ENCODE results near the gene NPC1L1.

NPC1L1 gene

GRCh38 chr7:44486693-44487092 is 54.4 kb downstream of the NPC1L1 start:
- Histone ChIP-seq H2BK12ac (ENCODE audit: low read length in 2 of 2) (no peak overlapping the region), H4K8ac (ENCODE audit: low read length) (no peak overlapping the region), H3K14ac (ENCODE audit: low read length in 2 of 2) (no peak overlapping the region), H2BK120ac (ENCODE audit: low read depth, low read length) (no peak overlapping the region), H3K4me3 (ENCODE audit: insufficient read depth in 1 of 2, low read depth in 1 of 2, low read length in 2 of 2) (no peak overlapping the region), H3K4me1 (ENCODE audit: control insufficient read depth, insufficient read depth, low read depth, low read length) (peaks cover 5% of the 10 kb centered on the region), H2BK5ac (ENCODE audit: low read depth, low read length, poor library complexity, severe bottlenecking) (no peak overlapping the region), H4K91ac (ENCODE audit: low read length) (no peak overlapping the region), H3K9ac (ENCODE audit: low read length) (peak overlapping the region; percentile 5), H3K79me1 (replicated peaks; ENCODE audit: low read length, poor library complexity, severe bottlenecking) (peaks cover 14% of the 10 kb centered on the region), H2AFZ (ENCODE audit: low read depth, low read length) (no peak overlapping the region), H3K4ac (ENCODE audit: low read depth in 1 of 2, low read length in 2 of 2) (no peak overlapping the region), H3K36me3 (ENCODE audit: control insufficient read depth in 1 of 2, insufficient read depth in 2 of 2, low read depth in 1 of 2, low read length in 2 of 2) (peaks cover 12 to 38% of the 10 kb centered on the region in 2 experiments), H3K27ac (ENCODE audit: low read length, poor library complexity, severe bottlenecking) (no peak overlapping the region), H2BK15ac (ENCODE audit: low read depth, poor library complexity, severe bottlenecking) (no peak overlapping the region), H3K23ac (ENCODE audit: low read length in 2 of 2) (no peak overlapping the region), H3K9me3 (ENCODE audit: control insufficient read depth, low read length) (peaks cover 20% of the 10 kb centered on the region), H2AK5ac (ENCODE audit: low read length, severe bottlenecking) (no peak overlapping the region), H3K27me3 (ENCODE audit: control insufficient read depth in 1 of 2, insufficient read depth in 1 of 2, low read length in 2 of 2) (no peaks in the 10 kb centered on the region), H3K4me2 (ENCODE audit: low read length, poor library complexity, severe bottlenecking) (no peak overlapping the region), H3K18ac (ENCODE audit: low read depth in 1 of 2, low read length in 2 of 2) (no peak overlapping the region)
- peak; percentile 72 for DNase-seq
- 100% methylated on average over 1 of the region's 1 CpG for WGBS

- H2AK5ac ChIP-seq (ENCODE audit: low read length, severe bottlenecking) = no peak overlapping the region
- peak overlapping the region; percentile 52 for H2BK120ac ChIP-seq (ENCODE audit: low read depth, low read length)
- H3K9me3 ChIP-seq (ENCODE audit: control insufficient read depth, low read length) = peaks cover 20% of the 10 kb centered on the region
- no peak overlapping the region for H3K27ac ChIP-seq (ENCODE audit: low read length, poor library complexity, severe bottlenecking)
- DNase-seq = no peak
- H3K9ac ChIP-seq (ENCODE audit: low read length) = peak overlapping the region; percentile 5
- peaks cover 16% of the 10 kb centered on the region for H3K79me1 ChIP-seq (replicated peaks; ENCODE audit: low read length, poor library complexity, severe bottlenecking)
- no peak overlapping the region for H3K23ac ChIP-seq (ENCODE audit: low read length in 2 of 2)
- H4K91ac ChIP-seq (ENCODE audit: low read length) = no peak overlapping the region
- H2BK12ac ChIP-seq (ENCODE audit: low read length in 2 of 2) = no peak overlapping the region
- H3K36me3 ChIP-seq (ENCODE audit: control insufficient read depth in 1 of 2, insufficient read depth in 2 of 2, low read depth in 1 of 2, low read length in 2 of 2) = peaks cover 15 to 45% of the 10 kb centered on the region in 2 experiments
- 94% methylated on average over 3 of the region's 4 CpGs for WGBS
- no peak overlapping the region for H4K8ac ChIP-seq (ENCODE audit: low read length)
- H3K27me3 ChIP-seq (ENCODE audit: control insufficient read depth in 1 of 2, insufficient read depth in 1 of 2, low read length in 2 of 2) = no peaks in the 10 kb centered on the region
- no peak overlapping the region for H3K4me3 ChIP-seq (ENCODE audit: insufficient read depth in 1 of 2, low read depth in 1 of 2, low read length in 2 of 2)
- H3K14ac ChIP-seq (ENCODE audit: low read length in 2 of 2) = no peak overlapping the region
- H2BK15ac ChIP-seq (ENCODE audit: low read depth, poor library complexity, severe bottlenecking) = no peak overlapping the region
- H3K4ac ChIP-seq (ENCODE audit: low read depth in 1 of 2, low read length in 2 of 2) = no peak overlapping the region
- no peak overlapping the region for H2AFZ ChIP-seq (ENCODE audit: low read depth, low read length)
- peaks cover 5% of the 10 kb centered on the region for H3K4me1 ChIP-seq (ENCODE audit: control insufficient read depth, insufficient read depth, low read depth, low read length)
- no peak overlapping the region for H3K4me2 ChIP-seq (ENCODE audit: low read length, poor library complexity, severe bottlenecking)
- H2BK5ac ChIP-seq (ENCODE audit: low read depth, low read length, poor library complexity, severe bottlenecking) = no peak overlapping the region
- no peak overlapping the region for H3K18ac ChIP-seq (ENCODE audit: low read depth in 1 of 2, low read length in 2 of 2)
These were observed 55.1 kb downstream of the NPC1L1 start for GRCh38 chr7:44486001-44486400.

- WGBS = 95% methylated on average over 5 of the region's 5 CpGs
These were observed 56.4 kb downstream of the NPC1L1 start for GRCh38 chr7:44484482-44485313.

GRCh38 chr7:44482502-44483485 is 58.3 kb downstream of the NPC1L1 start:
- no peak overlapping the region for H3K4me3 ChIP-seq (ENCODE audit: insufficient read depth in 1 of 2, low read depth in 1 of 2, low read length in 2 of 2)
- 100% methylated on average over 2 of the region's 2 CpGs for WGBS

More at GRCh38 chr7:44484482-44485313, 56.4 kb downstream of the NPC1L1 start:
- Histone ChIP-seq H4K91ac (ENCODE audit: low read length) (no peak overlapping the region), H3K14ac (ENCODE audit: low read length in 2 of 2) (no peak overlapping the region), H3K79me1 (replicated peaks; ENCODE audit: low read length, poor library complexity, severe bottlenecking) (peaks cover 21% of the 10 kb centered on the region), H3K18ac (ENCODE audit: low read depth in 1 of 2, low read length in 2 of 2) (no peak overlapping the region), H3K9ac (ENCODE audit: low read length) (no peak overlapping the region), H2BK12ac (ENCODE audit: low read length in 2 of 2) (no peak overlapping the region), H3K4me2 (ENCODE audit: low read length, poor library complexity, severe bottlenecking) (no peak overlapping the region), H3K27ac (ENCODE audit: low read length, poor library complexity, severe bottlenecking) (no peak overlapping the region), H2BK15ac (ENCODE audit: low read depth, poor library complexity, severe bottlenecking) (no peak overlapping the region), H2BK5ac (ENCODE audit: low read depth, low read length, poor library complexity, severe bottlenecking) (no peak overlapping the region), H3K4me1 (ENCODE audit: control insufficient read depth, insufficient read depth, low read depth, low read length) (peaks cover 6% of the 10 kb centered on the region), H3K23ac (ENCODE audit: low read length in 2 of 2) (no peak overlapping the region), H3K9me3 (ENCODE audit: control insufficient read depth, low read length) (peaks cover 20% of the 10 kb centered on the region), H2AFZ (ENCODE audit: low read depth, low read length) (no peak overlapping the region), H3K36me3 (ENCODE audit: control insufficient read depth in 1 of 2, insufficient read depth in 2 of 2, low read depth in 1 of 2, low read length in 2 of 2) (peaks cover 18 to 51% of the 10 kb centered on the region in 2 experiments), H3K4ac (ENCODE audit: low read depth in 1 of 2, low read length in 2 of 2) (no peak overlapping the region), H4K8ac (ENCODE audit: low read length) (no peak overlapping the region), H2AK5ac (ENCODE audit: low read length, severe bottlenecking) (no peak overlapping the region), H3K27me3 (ENCODE audit: control insufficient read depth in 1 of 2, insufficient read depth in 1 of 2, low read length in 2 of 2) (no peaks in the 10 kb centered on the region), H2BK120ac (ENCODE audit: low read depth, low read length) (no peak overlapping the region), H3K4me3 (ENCODE audit: insufficient read depth in 1 of 2, low read depth in 1 of 2, low read length in 2 of 2) (no peak overlapping the region)
- no peak for DNase-seq

More at GRCh38 chr7:44482502-44483485, 58.3 kb downstream of the NPC1L1 start:
- H3K9ac ChIP-seq (ENCODE audit: low read length) = no peak overlapping the region
- no peak overlapping the region for H3K4ac ChIP-seq (ENCODE audit: low read depth in 1 of 2, low read length in 2 of 2)
- no peak overlapping the region for H4K8ac ChIP-seq (ENCODE audit: low read length)
- H3K27me3 ChIP-seq (ENCODE audit: control insufficient read depth in 1 of 2, insufficient read depth in 1 of 2, low read length in 2 of 2) = no peaks in the 10 kb centered on the region
- no peak overlapping the region for H2BK12ac ChIP-seq (ENCODE audit: low read length in 2 of 2)
- H3K4me1 ChIP-seq (ENCODE audit: control insufficient read depth, insufficient read depth, low read depth, low read length) = peaks cover 6% of the 10 kb centered on the region
- no peak overlapping the region for H2AFZ ChIP-seq (ENCODE audit: low read depth, low read length)
- no peak overlapping the region for H3K14ac ChIP-seq (ENCODE audit: low read length in 2 of 2)
- H3K23ac ChIP-seq (ENCODE audit: low read length in 2 of 2) = no peak overlapping the region
- no peak overlapping the region for H3K4me2 ChIP-seq (ENCODE audit: low read length, poor library complexity, severe bottlenecking)
- no peak overlapping the region for H3K18ac ChIP-seq (ENCODE audit: low read depth in 1 of 2, low read length in 2 of 2)
- no peak for DNase-seq
- no peak overlapping the region for H3K27ac ChIP-seq (ENCODE audit: low read length, poor library complexity, severe bottlenecking)
- no peak overlapping the region for H2BK15ac ChIP-seq (ENCODE audit: low read depth, poor library complexity, severe bottlenecking)
- no peak overlapping the region for H2AK5ac ChIP-seq (ENCODE audit: low read length, severe bottlenecking)
- H2BK5ac ChIP-seq (ENCODE audit: low read depth, low read length, poor library complexity, severe bottlenecking) = no peak overlapping the region
- H3K9me3 ChIP-seq (ENCODE audit: control insufficient read depth, low read length) = peaks cover 20% of the 10 kb centered on the region
- H3K79me1 ChIP-seq (replicated peaks; ENCODE audit: low read length, poor library complexity, severe bottlenecking) = peaks cover 25% of the 10 kb centered on the region
- no peak overlapping the region for H4K91ac ChIP-seq (ENCODE audit: low read length)
- peaks cover 23 to 69% of the 10 kb centered on the region in 2 experiments for H3K36me3 ChIP-seq (ENCODE audit: control insufficient read depth in 1 of 2, insufficient read depth in 2 of 2, low read depth in 1 of 2, low read length in 2 of 2)
- H2BK120ac ChIP-seq (ENCODE audit: low read depth, low read length) = no peak overlapping the region
